ENCODE results near the gene AMMECR1.
"Not testable (repeated sequence)": the region's sequence is repeated elsewhere in the genome, so short reads cannot be mapped to it uniquely, and the experiment has no call there.

AMMECR1 gene

DNA sequence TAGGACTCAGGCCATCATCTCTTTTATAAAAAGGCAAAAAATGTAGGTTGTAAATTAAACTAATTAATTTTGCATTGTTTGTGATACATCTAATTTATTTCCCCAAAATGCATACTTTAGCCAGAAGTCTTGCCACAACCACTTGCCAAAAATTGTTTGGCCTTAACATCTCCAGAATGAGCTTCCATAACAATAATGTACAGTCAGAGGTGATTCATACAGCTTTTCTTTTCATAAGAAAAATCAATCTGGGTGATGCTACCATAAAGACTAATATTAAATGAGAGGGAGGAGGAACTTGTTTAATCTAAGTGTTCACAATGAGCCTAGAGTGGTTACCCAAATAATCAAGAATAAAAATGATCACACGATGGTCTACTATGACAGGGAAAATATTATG, 59.3 kb downstream of the AMMECR1 start:
- in situ Hi-C loops (cut with HindIII; ENCODE audit: low sequenced_read_pairs), result no loop called here

DNA sequence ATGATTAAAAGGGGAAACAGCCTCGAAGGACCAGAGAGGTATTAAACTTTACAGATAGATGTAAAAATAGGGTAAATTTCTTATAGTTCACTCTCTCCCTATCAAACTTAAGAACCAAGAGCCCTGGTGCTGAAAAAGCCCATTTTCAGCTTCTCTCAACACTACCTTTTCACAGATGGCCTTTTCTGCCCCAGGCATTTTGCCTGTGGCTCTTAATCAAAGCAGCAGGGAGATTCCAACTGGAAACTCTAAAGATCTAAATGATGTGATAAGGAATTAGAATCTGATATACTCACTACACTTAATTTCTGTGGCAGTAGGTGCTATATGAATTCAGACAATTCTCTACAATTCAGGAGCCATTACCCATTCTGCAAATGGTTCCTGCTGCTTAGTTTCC, 60.0 kb downstream of the AMMECR1 start:
- in situ Hi-C loops (cut with HindIII; ENCODE audit: low sequenced_read_pairs), result no loop called here

DNA sequence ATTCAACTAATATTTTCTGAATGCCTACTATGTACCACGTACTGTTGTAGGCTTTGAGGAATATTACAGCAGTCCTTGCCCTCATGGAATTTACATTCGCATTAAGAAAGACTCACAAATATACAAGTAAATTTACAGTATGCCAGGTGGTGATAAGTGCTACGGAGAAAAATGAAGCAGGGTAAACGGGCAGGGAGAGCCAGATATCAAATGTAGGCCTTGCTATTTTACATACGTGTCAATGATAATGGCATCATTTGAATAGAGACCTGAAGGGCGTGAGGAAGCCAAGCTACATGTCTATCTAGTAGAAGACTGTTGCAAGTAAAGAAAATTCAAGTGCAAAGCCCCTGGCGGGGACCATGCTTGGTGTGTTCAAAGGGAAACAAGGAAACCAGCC, 65.2 kb downstream of the AMMECR1 start:
- in situ Hi-C loops (cut with HindIII; ENCODE audit: low sequenced_read_pairs), result no loop called here

DNA sequence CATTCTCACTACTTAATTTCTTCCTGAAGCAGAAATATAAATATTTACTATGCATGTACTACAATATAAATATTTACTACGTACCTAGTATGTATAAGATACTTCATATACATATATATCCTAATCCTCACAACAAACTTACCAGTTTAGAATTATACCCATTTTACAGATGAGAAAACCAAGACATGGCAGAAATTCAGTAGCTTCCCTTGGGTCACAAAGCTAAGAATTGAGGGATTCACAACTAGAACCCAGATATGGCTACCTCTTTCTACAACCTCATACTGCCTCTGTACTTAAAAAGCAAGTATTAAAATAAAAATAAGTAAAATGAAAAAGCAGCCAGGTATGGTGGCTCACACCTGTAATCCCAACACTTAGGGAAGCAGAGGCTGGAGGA, 65.9 kb downstream of the AMMECR1 start:
- in situ Hi-C loops (cut with HindIII; ENCODE audit: low sequenced_read_pairs), result no loop called here

GRCh38 chrX:110251526-110251925, 66.4 kb downstream of the AMMECR1 start:
- in situ Hi-C loops (cut with HindIII; ENCODE audit: low sequenced_read_pairs), result no loop called here

DNA sequence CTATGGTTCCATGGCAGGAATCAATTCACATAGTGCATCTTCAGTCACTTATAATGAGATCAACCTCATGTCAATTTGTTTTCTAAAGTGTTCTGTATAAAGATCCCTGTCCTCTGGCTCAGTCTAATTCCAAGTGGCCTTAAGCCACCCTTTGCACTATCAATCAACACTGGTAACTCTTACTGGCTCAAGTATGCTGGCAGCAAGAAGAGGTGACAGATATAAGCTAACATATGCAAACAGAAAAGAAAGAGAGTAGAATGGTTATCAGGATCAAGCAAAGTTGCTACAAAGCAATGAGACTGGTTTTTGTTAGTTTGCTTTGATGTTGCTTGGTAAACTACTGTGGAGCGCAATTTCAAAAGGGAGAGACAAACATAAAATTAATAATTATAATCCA, 67.0 kb downstream of the AMMECR1 start:
- in situ Hi-C loops (cut with HindIII; ENCODE audit: low sequenced_read_pairs), result no loop called here

DNA sequence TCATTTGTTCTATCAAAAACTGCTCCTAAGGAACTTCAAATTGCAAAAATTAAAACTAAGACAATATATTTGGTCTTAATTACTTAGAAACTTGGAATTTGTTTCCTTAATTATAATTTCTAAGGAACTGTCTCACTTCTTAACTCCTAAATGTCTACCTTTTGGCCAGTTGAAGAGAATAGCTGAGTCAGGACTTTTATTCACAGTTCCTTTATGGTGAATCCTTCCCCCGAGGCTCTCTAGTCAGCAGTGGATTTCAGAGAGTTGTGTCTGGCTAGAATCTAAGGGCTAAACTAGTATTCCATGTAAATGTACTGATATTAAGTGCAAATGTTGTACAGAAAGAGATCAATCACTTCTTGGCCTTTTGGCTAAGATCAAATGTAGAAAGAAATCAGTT, 69.3 kb downstream of the AMMECR1 start:
- in situ Hi-C loops (cut with HindIII; ENCODE audit: low sequenced_read_pairs), result no loop called here

GRCh38 chrX:110245011-110245410, 72.9 kb downstream of the AMMECR1 start:
- in situ Hi-C loops (cut with HindIII; ENCODE audit: low sequenced_read_pairs), result no loop called here

DNA sequence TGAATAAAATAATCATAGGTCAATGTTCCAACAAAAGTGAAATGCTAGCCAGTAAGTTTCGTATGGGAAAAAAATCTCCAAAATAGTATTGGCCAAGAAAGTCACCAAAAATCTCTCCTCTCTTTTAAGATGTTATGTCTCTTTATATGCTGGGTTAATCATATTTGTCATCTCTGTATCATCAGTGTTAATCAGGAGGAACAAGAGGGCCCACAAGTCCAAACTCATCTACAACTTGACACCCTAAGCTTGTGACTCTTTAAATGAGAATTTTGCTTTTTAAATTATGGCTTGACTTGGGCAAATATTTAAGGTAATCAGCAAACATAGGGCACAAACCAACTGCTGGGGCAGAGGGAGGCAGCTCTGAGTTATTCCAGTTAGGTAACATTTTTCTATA, 75.5 kb downstream of the AMMECR1 start:
- in situ Hi-C loops (cut with HindIII; ENCODE audit: low sequenced_read_pairs), result no loop called here

DNA sequence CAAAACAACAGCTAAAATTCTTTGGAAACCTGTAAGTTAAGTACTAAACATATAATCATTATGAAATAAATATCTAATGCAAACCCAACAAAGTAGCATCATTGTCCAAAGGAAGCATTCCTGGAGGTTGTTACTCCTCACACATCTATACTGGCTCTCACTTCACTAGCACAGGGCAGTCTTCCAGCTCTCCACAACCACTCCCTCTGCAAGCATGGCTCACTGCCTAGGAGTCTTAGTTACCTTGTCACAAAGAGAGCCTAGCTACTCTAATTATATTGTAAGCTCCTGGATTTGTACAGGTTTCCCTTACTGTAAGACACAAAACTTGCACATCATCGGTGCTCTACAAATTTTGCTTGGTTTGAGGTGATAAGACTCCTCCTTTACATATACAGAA, 76.1 kb downstream of the AMMECR1 start:
- in situ Hi-C loops (cut with HindIII; ENCODE audit: low sequenced_read_pairs), result no loop called here

DNA sequence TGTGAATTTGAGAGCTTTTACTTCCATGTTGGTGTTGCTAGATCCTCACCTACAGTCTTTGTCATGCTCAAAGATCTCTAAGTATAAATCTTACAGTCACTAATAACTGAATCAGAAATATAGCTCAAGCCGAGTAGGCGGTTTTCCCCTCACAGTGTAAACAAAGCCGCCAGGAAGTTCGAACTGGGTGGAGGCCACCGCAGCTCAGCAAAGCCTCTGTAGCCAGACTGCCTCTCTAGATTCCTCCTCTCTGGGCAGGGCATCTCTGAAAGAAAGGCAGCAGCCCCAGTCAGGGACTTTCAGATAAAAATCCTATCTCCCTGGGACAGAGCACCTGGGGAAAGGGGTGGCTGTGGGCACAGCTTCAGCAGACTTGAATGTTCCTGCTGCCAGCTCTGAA, 79.6 kb downstream of the AMMECR1 start:
- in situ Hi-C loops (cut with HindIII; ENCODE audit: low sequenced_read_pairs), result not testable (repeated sequence)

- in situ Hi-C loops (cut with HindIII; ENCODE audit: low sequenced_read_pairs), result not testable (repeated sequence)
Measured at GRCh38 chrX:110231485-110231884, 86.4 kb downstream of the AMMECR1 start.

DNA sequence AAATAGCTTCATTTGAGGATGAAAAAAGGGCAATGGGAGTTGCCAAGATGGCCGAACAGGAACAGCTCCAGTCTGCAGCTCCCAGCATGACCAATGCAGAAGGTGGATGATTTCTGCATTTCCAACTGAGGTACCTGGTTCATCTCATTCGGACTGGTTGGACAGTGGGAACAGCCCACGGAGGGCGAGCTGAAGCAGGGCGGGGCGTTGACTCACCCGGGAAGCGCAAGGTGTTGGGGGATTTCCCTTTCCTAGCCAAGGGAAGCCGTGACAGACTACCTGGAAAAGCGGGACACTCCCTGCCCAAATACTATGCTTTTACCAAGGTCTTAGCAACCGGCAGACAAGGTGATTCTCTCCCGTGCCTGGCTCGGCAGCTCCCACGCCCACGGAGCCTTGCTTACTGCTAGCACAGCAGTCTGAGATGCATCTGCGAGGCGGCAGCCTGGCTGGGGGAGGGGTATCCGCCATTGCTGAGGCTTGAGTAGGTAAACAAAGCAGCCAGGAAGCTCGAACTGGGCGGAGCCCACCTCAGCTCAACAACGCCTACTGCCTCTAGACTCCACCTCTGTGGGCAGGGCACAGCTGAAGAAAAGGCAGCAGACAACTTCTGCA, 88.3 kb downstream of the AMMECR1 start:
- in situ Hi-C loops (cut with HindIII; ENCODE audit: low sequenced_read_pairs), result not testable (repeated sequence)

- in situ Hi-C loops (cut with HindIII; ENCODE audit: low sequenced_read_pairs), result no loop called here
Measured at GRCh38 chrX:110228453-110228852, 89.4 kb downstream of the AMMECR1 start.

DNA sequence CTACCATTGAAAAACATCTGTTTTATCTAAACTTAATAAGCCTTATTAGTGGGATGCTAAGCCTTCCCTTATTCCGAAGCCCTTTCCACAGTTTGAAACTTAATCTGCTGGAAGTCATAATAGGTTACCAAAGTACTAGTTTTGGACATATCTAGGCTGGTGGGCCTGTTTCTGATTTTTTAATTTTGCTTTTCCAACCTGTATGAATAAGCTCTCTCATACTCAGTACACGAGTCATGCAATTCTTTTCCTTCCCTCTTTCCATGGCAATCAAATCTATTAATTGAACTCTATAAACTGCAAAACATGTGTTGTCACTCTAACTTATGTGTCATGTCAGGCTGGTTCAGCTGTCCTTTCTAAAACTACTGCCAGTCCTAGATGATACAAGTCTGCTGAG, 91.0 kb downstream of the AMMECR1 start:
- in situ Hi-C loops (cut with HindIII; ENCODE audit: low sequenced_read_pairs), result no loop called here

- in situ Hi-C loops (cut with HindIII; ENCODE audit: low sequenced_read_pairs), result no loop called here
Measured at GRCh38 chrX:110224926-110225617, 92.8 kb downstream of the AMMECR1 start.

- in situ Hi-C loops (cut with HindIII; ENCODE audit: low sequenced_read_pairs), result no loop called here
Measured at GRCh38 chrX:110222497-110223257, 95.2 kb downstream of the AMMECR1 start.

DNA sequence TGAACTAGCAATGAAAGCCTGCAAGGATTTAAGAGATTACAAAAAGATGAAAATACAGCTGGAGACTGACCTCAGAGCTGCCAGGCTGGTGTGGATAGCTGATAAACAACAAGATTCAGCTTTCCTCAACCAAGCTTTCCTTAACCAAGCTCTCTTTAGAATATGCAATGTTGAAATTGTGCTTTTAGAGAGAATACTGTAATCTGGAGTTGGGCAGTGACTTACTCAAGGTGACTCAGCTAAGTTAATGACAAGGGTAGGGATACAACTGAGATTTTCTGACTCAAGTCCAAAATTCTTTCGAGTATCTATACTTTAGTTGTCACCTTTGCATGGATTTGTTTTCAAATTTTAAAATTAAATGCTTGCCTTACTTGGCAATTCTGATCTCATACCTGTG, 98.0 kb downstream of the AMMECR1 start:
- in situ Hi-C loops (cut with HindIII; ENCODE audit: low sequenced_read_pairs), result no loop called here

- in situ Hi-C loops (cut with HindIII; ENCODE audit: low sequenced_read_pairs), result no loop called here
Measured at GRCh38 chrX:110218591-110218990, 99.3 kb downstream of the AMMECR1 start.

DNA sequence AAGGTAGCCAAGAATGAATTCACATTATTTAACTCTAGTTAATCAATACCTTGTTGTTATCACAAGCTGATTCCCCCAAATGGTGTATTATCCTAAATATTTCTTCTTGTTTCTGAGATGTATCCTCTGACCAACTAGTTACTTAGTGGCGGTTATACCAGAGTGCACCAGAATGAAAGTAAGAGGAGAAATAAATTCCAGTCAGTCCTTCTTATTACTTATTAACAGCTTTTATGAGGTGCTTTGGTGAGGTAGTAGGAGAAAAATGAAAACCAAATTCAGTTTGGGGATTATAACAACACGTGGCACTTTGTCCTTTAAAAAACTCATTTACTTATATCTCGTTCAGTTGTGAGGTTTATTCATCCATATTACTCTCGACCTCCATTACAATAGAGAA, 101.9 kb downstream of the AMMECR1 start:
- in situ Hi-C loops (cut with HindIII; ENCODE audit: low sequenced_read_pairs), result no loop called here

DNA sequence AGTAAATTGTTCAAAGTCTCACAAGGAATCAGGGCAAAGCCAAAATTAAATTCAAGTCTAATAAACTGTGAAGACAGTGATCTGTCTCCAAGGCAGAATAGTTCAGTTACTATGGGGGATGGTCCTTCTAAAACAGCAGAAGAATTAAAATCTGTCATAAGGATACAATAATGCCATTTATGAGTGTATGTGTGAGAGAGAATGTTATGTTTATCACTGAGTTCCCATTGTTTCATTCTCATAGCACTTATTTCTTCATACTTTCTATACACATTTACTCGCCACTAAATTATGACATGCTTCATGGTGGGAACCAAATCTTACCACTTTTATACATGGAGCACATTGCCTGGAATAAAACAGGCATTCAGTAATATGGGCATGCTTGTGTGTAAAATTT, 102.5 kb downstream of the AMMECR1 start:
- in situ Hi-C loops (cut with HindIII; ENCODE audit: low sequenced_read_pairs), result no loop called here

DNA sequence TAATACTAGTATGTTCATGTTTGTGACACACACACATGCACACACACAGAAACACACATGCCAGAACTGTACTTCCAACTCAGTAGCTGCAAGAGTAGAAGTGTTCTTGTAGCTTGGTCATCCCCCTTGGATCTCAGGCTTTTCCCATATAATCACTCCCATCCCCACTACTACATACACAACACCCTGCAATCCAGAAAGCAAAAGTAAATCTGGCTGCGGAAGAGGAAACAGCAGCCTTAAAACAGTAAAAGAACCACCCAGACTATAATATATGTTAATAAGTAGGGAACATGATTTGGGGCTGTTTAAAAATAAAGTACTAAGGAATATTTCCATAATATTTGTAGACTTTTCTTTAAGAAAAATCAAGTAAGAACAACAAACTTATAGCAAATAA, 103.2 kb downstream of the AMMECR1 start:
- in situ Hi-C loops (cut with HindIII; ENCODE audit: low sequenced_read_pairs), result no loop called here

Data from endothelial cell of hepatic sinusoid (primary cell).